ENCODE data around the gene GCNA.
"Not testable (repeated sequence)": the region's sequence is repeated elsewhere in the genome, so short reads cannot be mapped to it uniquely, and the experiment has no call there.

Gene GCNA

DNA sequence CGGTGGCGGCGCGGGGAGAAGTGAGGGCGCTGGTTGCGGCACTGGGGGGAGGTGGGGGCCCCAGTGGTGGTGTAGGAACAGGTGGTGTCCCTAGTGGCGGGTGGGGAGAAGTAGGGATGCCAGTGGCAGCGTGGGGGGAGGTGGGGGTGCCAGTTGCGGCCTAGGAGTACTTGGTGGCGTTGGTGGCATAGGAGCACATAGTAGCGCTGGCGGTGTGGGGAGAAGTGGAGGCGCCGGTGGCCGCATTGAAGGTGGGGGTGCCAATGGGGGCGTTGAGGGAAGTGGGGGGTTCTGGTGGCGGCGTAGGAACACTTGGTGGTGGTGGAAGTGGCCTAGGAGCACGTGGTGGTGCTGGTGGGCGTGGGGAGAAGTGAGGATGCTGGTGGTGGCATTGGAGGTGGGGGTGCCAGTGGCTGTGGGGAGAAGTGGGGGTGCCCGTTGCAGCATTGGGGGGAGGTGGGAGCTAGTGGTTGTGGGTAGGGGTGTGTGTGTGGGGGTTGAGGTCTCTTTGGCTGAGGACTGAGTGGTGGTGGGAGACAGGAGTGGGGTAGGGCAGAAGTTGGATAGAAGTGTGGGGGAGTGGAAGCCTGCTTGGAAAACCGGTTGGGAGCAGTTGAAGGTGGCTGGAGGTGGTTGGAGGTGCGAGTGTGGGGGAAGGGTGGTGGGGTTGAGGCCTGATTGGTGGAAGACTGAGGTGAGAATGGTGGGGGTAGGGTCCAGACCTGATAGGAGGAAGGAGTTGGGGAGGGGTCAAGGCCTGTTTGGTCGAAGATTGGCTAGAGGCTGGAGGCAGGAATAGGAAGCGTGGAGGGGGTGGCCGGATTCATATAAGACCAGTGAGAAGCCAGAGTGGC lies 1.1 kb downstream of the GCNA start:
- TF ChIP-seq, protein P1, sequence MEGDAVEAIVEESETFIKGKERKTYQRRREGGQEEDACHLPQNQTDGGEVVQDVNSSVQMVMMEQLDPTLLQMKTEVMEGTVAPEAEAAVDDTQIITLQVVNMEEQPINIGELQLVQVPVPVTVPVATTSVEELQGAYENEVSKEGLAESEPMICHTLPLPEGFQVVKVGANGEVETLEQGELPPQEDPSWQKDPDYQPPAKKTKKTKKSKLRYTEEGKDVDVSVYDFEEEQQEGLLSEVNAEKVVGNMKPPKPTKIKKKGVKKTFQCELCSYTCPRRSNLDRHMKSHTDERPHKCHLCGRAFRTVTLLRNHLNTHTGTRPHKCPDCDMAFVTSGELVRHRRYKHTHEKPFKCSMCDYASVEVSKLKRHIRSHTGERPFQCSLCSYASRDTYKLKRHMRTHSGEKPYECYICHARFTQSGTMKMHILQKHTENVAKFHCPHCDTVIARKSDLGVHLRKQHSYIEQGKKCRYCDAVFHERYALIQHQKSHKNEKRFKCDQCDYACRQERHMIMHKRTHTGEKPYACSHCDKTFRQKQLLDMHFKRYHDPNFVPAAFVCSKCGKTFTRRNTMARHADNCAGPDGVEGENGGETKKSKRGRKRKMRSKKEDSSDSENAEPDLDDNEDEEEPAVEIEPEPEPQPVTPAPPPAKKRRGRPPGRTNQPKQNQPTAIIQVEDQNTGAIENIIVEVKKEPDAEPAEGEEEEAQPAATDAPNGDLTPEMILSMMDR (conservative IDR thresholded peaks at IDR 0.05; ENCODE audit: low read depth, low read length), result no peak
- no peak overlapping the region for H3K4me3 ChIP-seq (ENCODE audit: low read length)
- no peak for DNase-seq (ENCODE audit: low read depth)

DNA sequence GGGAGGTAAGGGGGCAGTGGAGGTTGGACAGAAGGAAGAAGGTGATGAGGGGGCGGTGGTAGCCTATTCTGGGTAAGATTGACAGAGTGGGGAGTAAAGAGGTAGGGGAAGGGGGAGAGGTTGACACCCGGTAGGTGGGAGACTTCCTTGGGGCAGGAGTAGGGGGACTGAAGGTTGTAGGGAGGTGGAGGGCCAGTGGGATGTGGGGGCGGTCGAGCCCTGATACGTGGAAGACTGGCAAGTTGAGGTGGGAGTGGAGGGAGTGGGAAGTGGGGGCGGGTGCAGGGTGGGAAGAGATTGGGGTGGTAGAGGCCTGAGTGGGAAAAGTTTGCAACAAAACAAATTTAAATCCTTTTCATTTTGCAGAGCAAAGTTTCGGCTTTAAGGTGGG lies 1.7 kb downstream of the GCNA start:
- no peak for DNase-seq (ENCODE audit: low read depth)
- TF ChIP-seq, protein P1 (conservative IDR thresholded peaks at IDR 0.05; ENCODE audit: low read depth, low read length), result no peak
- H3K4me3 ChIP-seq (ENCODE audit: low read length), result no peak overlapping the region

DNA sequence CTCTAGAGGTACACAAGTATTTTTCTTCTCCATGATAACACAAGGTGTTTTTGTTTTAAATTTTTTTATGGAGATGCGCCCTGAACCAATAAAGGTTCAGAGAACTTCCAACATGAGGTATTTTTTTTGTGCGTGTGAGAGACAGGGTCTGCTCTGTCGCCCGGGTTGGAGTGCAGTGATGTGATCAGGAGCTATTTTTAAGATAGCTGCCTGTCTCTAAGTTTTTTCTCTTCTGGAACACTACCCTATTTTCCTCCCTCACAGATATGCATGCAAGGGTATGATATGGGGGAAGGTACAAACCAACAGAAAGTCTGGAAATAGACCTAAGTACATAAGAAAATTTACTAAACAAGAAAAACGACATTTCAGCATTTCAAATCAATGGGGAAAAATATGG lies 3.0 kb downstream of the GCNA start:
- TF ChIP-seq, protein P1 (conservative IDR thresholded peaks at IDR 0.05; ENCODE audit: low read depth, low read length), result no peak
- no peak overlapping the region for H3K4me3 ChIP-seq (ENCODE audit: low read length)
- no peak for DNase-seq (ENCODE audit: low read depth)

DNA sequence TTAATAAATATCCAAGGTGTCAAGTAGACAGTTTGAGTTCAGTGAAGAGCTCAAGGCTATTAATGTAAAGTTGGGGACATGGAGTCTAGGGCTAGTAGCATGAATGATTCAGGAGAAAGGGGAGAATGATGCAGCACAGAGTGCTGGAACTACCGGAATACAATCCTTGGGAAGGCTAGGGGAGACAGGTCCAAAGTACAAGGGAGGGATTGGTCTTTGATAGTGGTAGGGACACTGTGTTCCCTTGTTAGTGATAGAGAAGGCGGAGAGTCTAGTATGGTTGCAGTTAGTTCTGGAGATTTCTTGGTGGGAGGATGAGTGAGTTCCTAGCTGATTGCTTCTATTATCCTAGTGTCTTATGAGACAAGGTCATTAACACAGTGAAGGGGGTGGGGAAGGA lies 8.7 kb downstream of the GCNA start:
- DNase-seq (ENCODE audit: low read depth), result no peak
- H3K4me3 ChIP-seq (ENCODE audit: low read length), result no peak overlapping the region
- TF ChIP-seq, protein P1 (conservative IDR thresholded peaks at IDR 0.05; ENCODE audit: low read depth, low read length), result no peak

DNA sequence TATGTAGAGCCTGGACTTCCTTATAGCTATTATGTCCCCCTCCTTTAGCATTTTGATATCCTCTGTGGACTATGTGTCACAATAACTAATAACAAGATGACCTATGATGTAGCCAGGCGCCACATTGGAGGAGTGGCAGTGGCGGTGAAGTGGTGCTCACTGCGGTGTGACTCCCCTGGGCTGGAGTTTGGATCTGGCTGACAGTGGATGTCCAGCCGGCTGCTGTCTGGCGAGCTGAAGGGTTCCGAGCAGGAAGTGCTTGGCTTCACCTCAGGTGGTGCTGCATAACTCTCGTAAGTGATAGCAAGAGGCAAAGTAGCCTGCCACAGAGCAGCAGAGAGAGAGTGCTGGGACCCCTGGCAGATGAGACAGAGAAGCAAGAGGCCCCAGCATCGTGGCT lies 15.0 kb downstream of the GCNA start:
- not testable (repeated sequence) for H3K4me3 ChIP-seq (ENCODE audit: low read length); DNase-seq (ENCODE audit: low read depth)

DNA sequence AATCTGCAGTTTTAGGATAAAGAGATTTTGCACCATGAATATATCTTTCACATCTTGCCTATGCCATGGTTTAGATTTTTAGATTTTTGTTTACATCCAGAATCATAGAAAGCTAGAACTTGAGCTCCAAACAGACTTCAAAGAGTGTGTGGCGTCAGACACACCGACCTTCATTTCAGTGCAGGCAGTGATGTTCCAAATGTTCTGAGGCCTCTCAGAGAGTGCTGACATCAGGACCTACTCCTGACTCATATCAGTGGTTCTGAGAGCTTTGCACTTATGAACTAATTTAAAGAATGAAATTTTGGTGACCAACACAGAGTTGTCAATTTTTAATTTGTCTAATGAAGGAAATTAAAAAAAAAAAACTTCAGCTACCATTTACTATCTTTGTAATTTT lies 21.7 kb downstream of the GCNA start:
- no peak overlapping the region for H3K4me3 ChIP-seq (ENCODE audit: low read length)
- TF ChIP-seq, protein P1 (conservative IDR thresholded peaks at IDR 0.05; ENCODE audit: low read depth, low read length), result no peak
- DNase-seq (ENCODE audit: low read depth), result no peak

DNA sequence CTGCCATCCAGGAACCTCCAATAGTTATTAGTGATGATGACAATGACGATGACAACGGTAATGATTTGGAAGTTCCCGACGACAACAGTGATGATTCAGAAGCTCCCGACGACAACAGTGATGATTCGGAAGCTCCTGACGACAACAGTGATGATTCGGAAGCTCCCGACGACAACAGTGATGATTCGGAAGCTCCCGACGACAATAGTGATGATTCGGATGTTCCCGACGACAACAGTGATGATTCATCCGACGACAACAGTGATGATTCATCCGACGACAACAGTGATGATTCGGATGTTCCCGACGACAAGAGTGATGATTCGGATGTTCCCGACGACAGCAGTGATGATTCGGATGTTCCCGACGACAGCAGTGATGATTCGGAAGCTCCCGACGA lies 25.4 kb downstream of the GCNA start:
- TF ChIP-seq, protein P1 (conservative IDR thresholded peaks at IDR 0.05; ENCODE audit: low read depth, low read length), result no peak
- no peak for DNase-seq (ENCODE audit: low read depth)
- H3K4me3 ChIP-seq (ENCODE audit: low read length), result no peak overlapping the region

Data from retinal pigment epithelial cell (primary cell).